Progenitor cell of endocrine pancreas (in vitro differentiated cells): ENCODE data around the gene MAG. TPM values are rescaled to one million over a fixed set of nuclear protein-coding genes. Genes with fewer than 3 reads are reported as not detected.

Source experiments
- DNase-seq: peaks from one replicate; pipeline ENCODE4 v3.0.0; 2021; ENCODE audit warnings: low spot score; ENCODE audit not compliant: unreplicated experiment
- H3K27ac Mint-ChIP-seq: 2 replicates; pipeline ENCODE4 v1.8.0; 2021; ENCODE audit warnings: mild to moderate bottlenecking, moderate library complexity, mixed read lengths
- H3K27me3 Mint-ChIP-seq: 2 replicates; pipeline ENCODE4 v1.8.0; 2021; ENCODE audit warnings: mixed read lengths
- H3K36me3 Mint-ChIP-seq: 2 replicates; pipeline ENCODE4 v1.8.0; 2022; ENCODE audit warnings: mixed read lengths; ENCODE audit not compliant: insufficient read depth
- H3K4me1 Mint-ChIP-seq: 2 replicates; pipeline ENCODE4 v1.8.0; 2021; ENCODE audit warnings: low read depth, mixed read lengths
- H3K4me3 Mint-ChIP-seq: 2 replicates; pipeline ENCODE4 v1.8.0; 2021; ENCODE audit warnings: low read depth, mild to moderate bottlenecking, moderate library complexity, mixed read lengths
- H3K9me3 Mint-ChIP-seq: 2 replicates; pipeline ENCODE4 v1.8.0; 2021; ENCODE audit warnings: low read depth, mixed read lengths
- CTCF ChIP-seq: fragments of 200-600 bp; sonication (generic); IDR thresholded peaks from one replicate; pipeline ENCODE4 v1.5.0; 2021; ENCODE audit warnings: antibody characterized with exemption, mild to moderate bottlenecking; ENCODE audit not compliant: unreplicated experiment
- total RNA-seq: library from RNA; stranded (reverse); gene quantifications from 2 replicates; pipeline ENCODE4 v1.2.1, GENCODE V29; 2021

The MAG gene
- total RNA-seq, 1 donor from 2014 or later = 1.4 TPM

GRCh38 chr19:35304036-35304435 is 12.1 kb downstream of the MAG start:
- no peak for DNase-seq
- H3K4me1 Mint-ChIP-seq = peaks cover 11% of the 10 kb centered on the region
- H3K36me3 Mint-ChIP-seq = no peaks in the 10 kb centered on the region
- no peak overlapping the region for H3K4me3 Mint-ChIP-seq
- H3K27me3 Mint-ChIP-seq = peaks cover 3% of the 10 kb centered on the region
- no peak for TF ChIP-seq CTCF
- H3K9me3 Mint-ChIP-seq = no peaks in the 10 kb centered on the region
- H3K27ac Mint-ChIP-seq = no peak overlapping the region

- Mint-ChIP-seq H3K27ac (peak overlapping the region; percentile 49), H3K36me3 (no peaks in the 10 kb centered on the region), H3K4me1 (peaks cover 19% of the 10 kb centered on the region), H3K4me3 (no peak overlapping the region), H3K9me3 (no peaks in the 10 kb centered on the region), H3K27me3 (peaks cover 3% of the 10 kb centered on the region)
- no peak for DNase-seq
- TF ChIP-seq CTCF = no peak
These were observed 13.2 kb downstream of the MAG start for GRCh38 chr19:35305181-35305580.

GRCh38 chr19:35306473-35307246 is 14.7 kb downstream of the MAG start:
- TF ChIP-seq CTCF = peak; percentile 45
- no peaks in the 10 kb centered on the region for H3K36me3 Mint-ChIP-seq
- H3K4me3 Mint-ChIP-seq = no peak overlapping the region
- no peak for DNase-seq
- H3K4me1 Mint-ChIP-seq = peaks cover 26% of the 10 kb centered on the region
- H3K27ac Mint-ChIP-seq = peak overlapping the region; percentile 49
- H3K27me3 Mint-ChIP-seq = peaks cover 3% of the 10 kb centered on the region
- H3K9me3 Mint-ChIP-seq = no peaks in the 10 kb centered on the region

GRCh38 chr19:35307931-35308330 is 16.0 kb downstream of the MAG start:
- no peak overlapping the region for H3K4me3 Mint-ChIP-seq
- TF ChIP-seq CTCF = no peak
- H3K9me3 Mint-ChIP-seq = no peaks in the 10 kb centered on the region
- H3K36me3 Mint-ChIP-seq = no peaks in the 10 kb centered on the region
- no peak for DNase-seq
- H3K27ac Mint-ChIP-seq = no peak overlapping the region
- peaks cover 28% of the 10 kb centered on the region for H3K4me1 Mint-ChIP-seq
- H3K27me3 Mint-ChIP-seq = peaks cover 3% of the 10 kb centered on the region

- Mint-ChIP-seq H3K27ac (peak overlapping the region; percentile 94), H3K4me3 (peak overlapping the region; percentile 45), H3K9me3 (no peaks in the 10 kb centered on the region), H3K27me3 (peaks cover under 1% of the 10 kb centered on the region), H3K36me3 (no peaks in the 10 kb centered on the region), H3K4me1 (peaks cover 28% of the 10 kb centered on the region)
- no peak for TF ChIP-seq CTCF
- no peak for DNase-seq
These were observed 16.9 kb downstream of the MAG start for GRCh38 chr19:35308910-35309309.
